Activated naive CD8-positive, alpha-beta T cell treated with anti-CD3 and anti-CD28 coated beads, Interleukin-2, amount 50 U/mL, for 24 hours (primary cell): ENCODE results near the gene ITK.
"Not testable (repeated sequence)": the region's sequence is repeated elsewhere in the genome, so short reads cannot be mapped to it uniquely, and the experiment has no call there.

Experiments
- ATAC-seq: fragments of 150-1000 bp; cut with Tn5 transposase; one replicate; pipeline ENCODE4 v1.10.0; 2021
- DNase-seq: peaks from one replicate; pipeline ENCODE4 v3.0.0; 2021
- H3K27ac Mint-ChIP-seq: one replicate; pipeline ENCODE4 v1.8.0; 2021; ENCODE audit warnings: mild to moderate bottlenecking, mixed read lengths
- H3K27me3 Mint-ChIP-seq: one replicate; pipeline ENCODE4 v1.8.0; 2021; ENCODE audit warnings: mixed read lengths
- H3K36me3 Mint-ChIP-seq: one replicate; pipeline ENCODE4 v1.8.0; 2021; ENCODE audit warnings: low read depth, mixed read lengths
- H3K4me1 Mint-ChIP-seq: one replicate; pipeline ENCODE4 v1.8.0; 2021; ENCODE audit warnings: mixed read lengths
- H3K4me3 Mint-ChIP-seq: one replicate; pipeline ENCODE4 v1.8.0; 2021; ENCODE audit warnings: mild to moderate bottlenecking, moderate library complexity, mixed read lengths
- H3K9me3 Mint-ChIP-seq: one replicate; pipeline ENCODE4 v1.8.0; 2021; ENCODE audit warnings: mixed read lengths

ITK gene

GRCh38 chr5:157162919-157163510, 17.6 kb upstream of the ITK start:
- Mint-ChIP-seq H3K27me3 (no peaks in the 10 kb centered on the region), H3K9me3 (no peaks in the 10 kb centered on the region), H3K36me3 (no peaks in the 10 kb centered on the region), H3K4me1 (peaks cover 78% of the 10 kb centered on the region), H3K4me3 (no peak overlapping the region), H3K27ac (peak overlapping the region; percentile 37)
- ATAC-seq (no peak), DNase-seq (no peak)

GRCh38 chr5:157164521-157164920, 16.1 kb upstream of the ITK start:
- DNase-seq: no peak
- Mint-ChIP-seq H3K27ac (no peak overlapping the region), H3K4me3 (no peak overlapping the region), H3K36me3 (peaks cover 2% of the 10 kb centered on the region), H3K9me3 (no peaks in the 10 kb centered on the region), H3K4me1 (peaks cover 77% of the 10 kb centered on the region), H3K27me3 (no peaks in the 10 kb centered on the region)
- ATAC-seq: no peak

- DNase-seq: no peak
- Mint-ChIP-seq H3K27me3 (no peaks in the 10 kb centered on the region), H3K4me1 (peaks cover 75% of the 10 kb centered on the region)
Measured at GRCh38 chr5:157165261-157165660, 15.4 kb upstream of the ITK start.

GRCh38 chr5:157165668-157166067, 15.0 kb upstream of the ITK start:
- H3K27ac Mint-ChIP-seq: peak overlapping the region; percentile 89
- no peaks in the 10 kb centered on the region for H3K27me3 Mint-ChIP-seq
- ATAC-seq (no peak), DNase-seq (no peak)
- peaks cover under 1% of the 10 kb centered on the region for H3K9me3 Mint-ChIP-seq
- peaks cover 75% of the 10 kb centered on the region for H3K4me1 Mint-ChIP-seq
- peaks cover 9% of the 10 kb centered on the region for H3K36me3 Mint-ChIP-seq
- no peak overlapping the region for H3K4me3 Mint-ChIP-seq

More at GRCh38 chr5:157165261-157165660, 15.4 kb upstream of the ITK start:
- peak; percentile 31 for ATAC-seq
- H3K36me3 Mint-ChIP-seq: peaks cover 5% of the 10 kb centered on the region
- no peaks in the 10 kb centered on the region for H3K9me3 Mint-ChIP-seq
- no peak overlapping the region for H3K4me3 Mint-ChIP-seq
- H3K27ac Mint-ChIP-seq: peak overlapping the region; percentile 89

DNA sequence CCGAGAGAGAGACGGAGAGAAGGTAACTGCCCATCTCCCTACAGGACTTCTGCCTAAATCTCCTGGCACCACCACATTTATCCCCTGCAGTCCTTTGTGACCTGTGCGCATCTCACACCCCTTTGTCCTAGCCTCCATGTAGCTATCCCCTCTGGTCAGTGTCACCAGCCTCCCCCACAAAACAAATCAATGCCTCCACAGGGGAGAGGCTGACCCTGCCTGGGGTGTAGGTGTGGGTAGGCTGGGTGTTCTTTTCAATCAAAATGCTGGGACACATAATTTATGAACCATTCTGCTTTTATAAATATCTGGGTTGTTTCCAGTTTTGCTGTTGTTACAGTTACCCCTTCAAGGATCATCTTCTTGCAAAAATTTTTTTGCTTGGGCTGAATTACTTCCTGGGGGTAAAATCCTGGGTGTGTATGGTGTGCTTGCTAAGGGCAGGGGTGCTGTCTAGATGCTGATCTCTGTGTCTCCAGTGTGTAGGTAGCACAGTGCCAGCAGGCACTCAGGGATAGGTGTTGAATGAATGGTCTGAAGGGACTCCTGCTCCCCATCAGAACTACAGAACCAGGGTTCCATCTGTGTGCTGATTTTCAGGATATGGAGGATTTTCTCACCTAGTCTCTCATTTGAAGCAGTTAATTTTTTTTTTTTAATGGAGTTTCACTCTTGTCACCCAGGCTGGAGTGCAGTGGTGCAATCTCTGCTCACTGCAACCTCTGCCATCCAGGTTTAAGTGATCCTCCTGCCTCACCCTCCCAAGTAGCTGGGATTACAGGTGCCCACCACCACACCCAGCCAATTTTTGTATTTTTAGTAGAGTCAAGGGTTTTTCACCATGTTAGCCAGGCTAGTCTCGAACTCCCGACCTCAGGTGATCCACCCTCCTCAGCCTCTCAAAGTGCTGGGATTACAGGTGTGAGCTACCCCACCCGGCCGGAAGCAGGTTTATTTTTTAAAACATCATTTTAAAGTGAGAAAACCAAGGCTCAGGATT, 14.1 kb upstream of the ITK start, which contains the start of gene GARIN3:
TSS of gene GARIN3 (minus strand) at position 51 of the 1,000 bp plus-strand sequence. CDS start 96 bp downstream, outside the sequence.
- peaks cover 78% of the 10 kb centered on the region for H3K4me1 Mint-ChIP-seq
- ATAC-seq: peak; percentile 35
- H3K27ac Mint-ChIP-seq: peak within 1 kb of the TSS; percentile 89
- DNase-seq: no peak
- peak within 1 kb of the TSS; percentile 71 for H3K4me3 Mint-ChIP-seq
- H3K9me3 Mint-ChIP-seq: peaks cover 6% of the 10 kb centered on the region
- H3K27me3 Mint-ChIP-seq: no peaks in the 10 kb centered on the region
- peaks cover 15% of the 10 kb centered on the region for H3K36me3 Mint-ChIP-seq

DNA sequence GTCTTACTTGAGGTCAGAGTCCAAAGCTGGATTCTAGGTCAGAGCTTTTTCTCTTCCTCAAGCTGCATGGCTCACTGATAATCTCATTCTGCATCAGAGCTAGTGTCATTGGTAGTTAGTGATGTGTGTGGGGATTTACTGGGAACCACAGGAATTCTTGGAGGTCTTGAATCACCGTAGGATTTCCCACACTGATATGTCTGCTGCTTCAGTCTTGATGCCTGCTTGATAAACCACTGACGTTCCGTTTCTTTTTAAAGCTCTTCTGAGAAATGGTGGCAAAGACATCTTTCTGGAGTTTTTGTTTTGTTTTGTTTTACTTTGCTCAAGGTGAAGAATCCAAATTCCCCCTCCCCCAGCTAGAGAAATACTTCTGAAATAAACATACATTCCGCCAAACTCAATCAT, 13.4 kb upstream of the ITK start:
- no peak for DNase-seq
- H3K4me1 Mint-ChIP-seq: peaks cover 84% of the 10 kb centered on the region
- peak overlapping the region; percentile 71 for H3K4me3 Mint-ChIP-seq
- peaks cover 15% of the 10 kb centered on the region for H3K36me3 Mint-ChIP-seq
- peak overlapping the region; percentile 89 for H3K27ac Mint-ChIP-seq
- ATAC-seq: peak; percentile 78
- peaks cover 6% of the 10 kb centered on the region for H3K9me3 Mint-ChIP-seq
- H3K27me3 Mint-ChIP-seq: no peaks in the 10 kb centered on the region

DNA sequence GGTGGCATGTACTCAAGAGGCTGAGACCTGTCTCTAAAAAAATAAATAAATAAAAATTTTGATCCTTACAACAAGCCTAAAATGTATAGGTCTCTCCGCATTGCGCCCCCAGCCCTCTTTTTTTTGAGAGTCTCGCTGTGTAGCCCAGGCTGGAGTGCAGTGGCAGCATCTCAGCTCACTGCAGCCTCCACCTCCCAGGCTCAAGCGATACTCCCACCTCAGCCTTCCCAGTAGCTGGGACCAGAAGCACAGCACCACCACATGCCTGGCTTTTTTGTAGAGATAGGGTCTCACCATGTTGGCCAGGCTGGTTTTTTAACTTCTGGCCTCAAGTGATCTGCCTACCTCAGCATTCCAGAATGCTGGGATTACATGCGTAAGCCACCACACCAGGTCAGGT, 12.4 kb upstream of the ITK start:
- peaks cover 15% of the 10 kb centered on the region for H3K36me3 Mint-ChIP-seq
- peaks cover 89% of the 10 kb centered on the region for H3K4me1 Mint-ChIP-seq
- no peaks in the 10 kb centered on the region for H3K27me3 Mint-ChIP-seq
- peak overlapping the region; percentile 71 for H3K4me3 Mint-ChIP-seq
- ATAC-seq: no peak
- peak overlapping the region; percentile 89 for H3K27ac Mint-ChIP-seq
- peaks cover 6% of the 10 kb centered on the region for H3K9me3 Mint-ChIP-seq
- no peak for DNase-seq

DNA sequence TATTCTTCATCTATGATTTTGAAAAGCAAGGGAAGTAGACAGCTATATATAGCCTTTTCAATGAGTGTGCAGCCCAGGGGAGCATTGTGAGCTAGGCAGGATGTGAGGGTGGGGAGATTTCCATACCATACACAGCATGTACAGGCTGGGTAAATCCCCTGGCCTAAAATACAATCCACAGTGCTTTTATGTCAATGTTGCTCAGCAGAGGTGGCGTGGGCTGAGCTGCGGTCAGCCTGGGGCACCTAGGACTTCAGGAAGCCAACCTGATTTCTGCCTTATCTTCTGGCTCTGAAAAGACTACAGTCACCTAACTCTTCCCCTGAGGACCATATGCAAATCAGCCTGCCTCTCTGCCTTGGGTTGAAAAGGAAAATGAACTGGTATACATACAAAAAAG, 8.2 kb upstream of the ITK start:
- Mint-ChIP-seq H3K4me1 (peaks cover 94% of the 10 kb centered on the region), H3K9me3 (peaks cover 6% of the 10 kb centered on the region), H3K27me3 (no peaks in the 10 kb centered on the region), H3K36me3 (peaks cover 15% of the 10 kb centered on the region), H3K27ac (peak overlapping the region; percentile 97), H3K4me3 (peak overlapping the region; percentile 62)
- peak; percentile 92 for ATAC-seq
- peak; percentile 87 for DNase-seq

DNA sequence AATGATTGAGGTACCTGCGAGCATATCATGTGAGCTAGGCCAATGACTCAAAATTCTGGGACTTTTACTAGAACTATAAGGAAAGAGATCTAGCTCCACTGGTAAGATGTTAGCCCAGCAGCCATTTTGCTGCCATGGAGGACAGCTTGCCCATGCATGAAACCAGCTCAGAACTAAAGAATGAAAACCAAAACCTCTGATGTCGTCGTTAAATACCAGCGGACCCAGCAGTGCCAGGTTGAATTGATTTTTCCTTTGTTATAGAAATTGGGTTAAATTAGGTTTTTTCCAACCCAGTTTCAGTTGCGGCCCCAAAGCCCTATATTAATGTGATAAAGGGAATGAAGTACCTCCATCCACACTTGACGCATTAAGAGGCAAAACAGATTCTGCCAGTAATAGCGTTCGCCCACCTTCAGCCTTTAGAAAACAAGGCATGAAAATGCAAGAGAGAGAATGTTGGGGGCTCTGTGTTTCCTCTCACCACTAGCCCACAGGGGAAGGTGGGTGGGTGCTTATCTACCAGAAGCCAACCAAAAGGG, 5.5 kb upstream of the ITK start:
- Mint-ChIP-seq H3K9me3 (peaks cover 6% of the 10 kb centered on the region), H3K27ac (peak overlapping the region; percentile 94), H3K27me3 (no peaks in the 10 kb centered on the region), H3K4me3 (peak overlapping the region; percentile 66), H3K4me1 (peaks cover 95% of the 10 kb centered on the region), H3K36me3 (peaks cover 17% of the 10 kb centered on the region)
- peak; percentile 66 for DNase-seq
- peak; percentile 55 for ATAC-seq

DNA sequence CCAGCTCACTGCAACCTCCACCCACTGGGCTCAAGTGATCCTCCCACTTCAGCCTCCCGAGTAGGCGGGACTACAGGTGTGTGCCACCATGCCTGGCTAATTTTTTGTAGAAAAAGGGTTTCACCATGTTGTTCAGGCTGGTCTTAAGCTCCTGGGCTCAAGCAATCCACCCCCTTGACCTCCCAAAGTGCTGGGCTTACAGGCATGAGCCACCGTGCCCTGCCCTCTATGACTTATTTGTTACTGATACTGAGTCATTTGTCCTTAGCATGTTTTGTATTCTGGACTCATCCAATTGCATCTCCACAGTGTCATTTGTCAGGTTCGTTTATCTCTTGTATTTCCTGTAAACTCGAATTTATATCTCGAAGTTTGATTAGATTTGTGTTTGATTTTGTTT, 2.7 kb upstream of the ITK start:
- Mint-ChIP-seq H3K4me3 (peak overlapping the region; percentile 89), H3K36me3 (peaks cover 27% of the 10 kb centered on the region), H3K4me1 (peaks cover 70% of the 10 kb centered on the region), H3K27ac (peak overlapping the region; percentile 94), H3K27me3 (no peaks in the 10 kb centered on the region), H3K9me3 (no peaks in the 10 kb centered on the region)
- peak; percentile 27 for DNase-seq
- peak; percentile 41 for ATAC-seq

- H3K4me3 Mint-ChIP-seq: peak overlapping the region; percentile 89
- no peaks in the 10 kb centered on the region for H3K9me3 Mint-ChIP-seq
- DNase-seq (no peak), ATAC-seq (no peak)
- no peaks in the 10 kb centered on the region for H3K27me3 Mint-ChIP-seq
- peaks cover 37% of the 10 kb centered on the region for H3K36me3 Mint-ChIP-seq
- peak overlapping the region; percentile 94 for H3K27ac Mint-ChIP-seq
- H3K4me1 Mint-ChIP-seq: peaks cover 61% of the 10 kb centered on the region
Measured at GRCh38 chr5:157178966-157179365, 1.7 kb upstream of the ITK start.

GRCh38 chr5:157182143-157182757, 1.6 kb downstream of the ITK start:
- DNase-seq: peak; percentile 6
- Mint-ChIP-seq H3K4me3 (peak overlapping the region; percentile 89), H3K4me1 (peaks cover 47% of the 10 kb centered on the region), H3K9me3 (no peaks in the 10 kb centered on the region), H3K27me3 (no peaks in the 10 kb centered on the region), H3K36me3 (peaks cover 68% of the 10 kb centered on the region), H3K27ac (peak overlapping the region; percentile 94)
- ATAC-seq: no peak

GRCh38 chr5:157184117-157184670, 3.6 kb downstream of the ITK start:
- no peak for ATAC-seq
- peak overlapping the region; percentile 89 for H3K4me3 Mint-ChIP-seq
- H3K27me3 Mint-ChIP-seq: no peaks in the 10 kb centered on the region
- peak; percentile 16 for DNase-seq
- H3K9me3 Mint-ChIP-seq: no peaks in the 10 kb centered on the region
- H3K27ac Mint-ChIP-seq: peak overlapping the region; percentile 94
- H3K4me1 Mint-ChIP-seq: peaks cover 47% of the 10 kb centered on the region
- peaks cover 81% of the 10 kb centered on the region for H3K36me3 Mint-ChIP-seq

- H3K27me3 Mint-ChIP-seq, ATAC-seq, H3K9me3 Mint-ChIP-seq: not testable (repeated sequence)
- peak overlapping the region; percentile 94 for H3K27ac Mint-ChIP-seq
- H3K36me3 Mint-ChIP-seq: peaks cover 88% of the 10 kb centered on the region
- H3K4me1 Mint-ChIP-seq: peaks cover 46% of the 10 kb centered on the region
- peak overlapping the region; percentile 89 for H3K4me3 Mint-ChIP-seq
- DNase-seq: peak; percentile 8
Measured at GRCh38 chr5:157185122-157185521, 4.5 kb downstream of the ITK start.
